Ishikawa (cell line): ENCODE measurements around the gene FOXK1.

ENCODE experiments used
- CEBPB ChIP-seq: IDR thresholded peaks from 2 replicates; pipeline ENCODE4 v1.6.1; 2012
- CREB1 ChIP-seq: IDR thresholded peaks from 2 replicates; pipeline ENCODE4 v1.6.1; 2012; ENCODE audit warnings: low read depth
- EGR1 ChIP-seq: IDR thresholded peaks from 2 replicates; pipeline ENCODE4 v1.6.1; 2012
- EP300 ChIP-seq: IDR thresholded peaks from 2 replicates; pipeline ENCODE4 v1.6.1; 2012; ENCODE audit warnings: borderline replicate concordance
- FOXM1 ChIP-seq: IDR thresholded peaks from 2 replicates; pipeline ENCODE4 v1.6.1; 2012; ENCODE audit warnings: low read depth, borderline replicate concordance
- RAD21 ChIP-seq: IDR thresholded peaks from 2 replicates; pipeline ENCODE4 v1.6.1; 2012; ENCODE audit warnings: low read depth
- TAF1 ChIP-seq: IDR thresholded peaks from 2 replicates; pipeline ENCODE4 v1.6.1; 2012; ENCODE audit warnings: low read depth, mild to moderate bottlenecking
- TEAD4 ChIP-seq: IDR thresholded peaks from 2 replicates; pipeline ENCODE4 v1.6.1; 2012
- YY1 ChIP-seq: IDR thresholded peaks from 2 replicates; pipeline ENCODE4 v1.6.1; 2012; ENCODE audit warnings: low read depth
- ZBTB7A ChIP-seq: IDR thresholded peaks from 2 replicates; pipeline ENCODE4 v1.6.1; 2012; ENCODE audit warnings: low read depth
- TF ChIP-seq, protein P1 (sequence below): IDR thresholded peaks from 2 replicates; pipeline ENCODE4 v1.6.1; 2012

DNA sequence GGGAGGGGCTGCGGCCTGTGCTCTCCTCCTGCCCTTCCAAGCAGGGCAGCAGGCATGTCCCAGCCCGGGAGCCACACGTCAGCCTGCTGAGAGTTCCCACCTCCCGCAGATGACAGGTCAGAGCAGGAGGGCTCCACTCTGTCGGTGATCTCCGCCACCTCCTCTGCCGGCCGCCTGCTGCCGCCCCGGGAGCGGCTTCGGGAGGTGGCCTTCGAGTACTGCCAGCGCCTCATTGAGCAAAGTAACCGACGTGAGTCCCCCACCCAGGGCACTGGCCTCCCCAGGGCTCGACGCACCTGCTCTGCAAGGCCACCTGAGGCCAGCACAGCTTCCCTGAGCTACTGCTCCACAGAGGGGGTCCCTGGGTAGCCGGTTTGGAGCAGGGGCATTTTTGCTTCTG is 102.7 kb downstream of the FOXK1 start:
- no peak for TF ChIP-seq CEBPB
- TF ChIP-seq CREB1 = no peak
- no peak for TF ChIP-seq RAD21
- TF ChIP-seq, protein P1, sequence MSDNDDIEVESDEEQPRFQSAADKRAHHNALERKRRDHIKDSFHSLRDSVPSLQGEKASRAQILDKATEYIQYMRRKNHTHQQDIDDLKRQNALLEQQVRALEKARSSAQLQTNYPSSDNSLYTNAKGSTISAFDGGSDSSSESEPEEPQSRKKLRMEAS = no peak
- no peak for TF ChIP-seq TEAD4
- TF ChIP-seq ZBTB7A = no peak
- TF ChIP-seq EP300 = no peak
- TF ChIP-seq YY1 = no peak
- no peak for TF ChIP-seq EGR1
- no peak for TF ChIP-seq FOXM1
- no peak for TF ChIP-seq TAF1
